Kidney glomerular epithelial cell (primary cell): Measurements from ENCODE around the gene NPC1.
"Not testable (repeated sequence)": the region's sequence is repeated elsewhere in the genome, so short reads cannot be mapped to it uniquely, and the experiment has no call there.

ENCODE experiments used
- DNase-seq: peaks from one replicate; lab custom pipeline; 2025; lab: John Stamatoyannopoulos, UW

NPC1 gene

GRCh38 chr18:23523429-23524212, 62.7 kb downstream of the NPC1 start:
- peak; percentile 54 for DNase-seq

GRCh38 chr18:23521907-23522306, 64.4 kb downstream of the NPC1 start:
- no peak for DNase-seq

GRCh38 chr18:23521271-23521670, 65.0 kb downstream of the NPC1 start:
- no peak for DNase-seq

- no peak for DNase-seq
Measured at GRCh38 chr18:23519734-23520133, 66.6 kb downstream of the NPC1 start.

GRCh38 chr18:23515911-23516546, 70.3 kb downstream of the NPC1 start:
- DNase-seq: peak; percentile 77

- no peak for DNase-seq
Measured at GRCh38 chr18:23512641-23513040, 73.7 kb downstream of the NPC1 start.

GRCh38 chr18:23512216-23512615, 74.1 kb downstream of the NPC1 start:
- not testable (repeated sequence) for DNase-seq

GRCh38 chr18:23510923-23511322, 75.4 kb downstream of the NPC1 start:
- DNase-seq: not testable (repeated sequence)

GRCh38 chr18:23506393-23506792, 79.9 kb downstream of the NPC1 start:
- no peak for DNase-seq

GRCh38 chr18:23504720-23505119, 81.6 kb downstream of the NPC1 start:
- DNase-seq: no peak

- no peak for DNase-seq
Measured at GRCh38 chr18:23503963-23504344, 82.4 kb downstream of the NPC1 start.

GRCh38 chr18:23503038-23503962, 83.0 kb downstream of the NPC1 start, which contains the start of gene RMC1:
TSS of gene RMC1 (plus strand) at chr18:23503511. CDS start at chr18:23503619, 108 bp downstream.
- DNase-seq: peak; percentile 81

- DNase-seq: no peak
Measured at GRCh38 chr18:23502516-23503037, 83.7 kb downstream of the NPC1 start.

- DNase-seq: no peak
Measured at GRCh38 chr18:23501626-23502025, 84.7 kb downstream of the NPC1 start.

- DNase-seq: no peak
Measured at GRCh38 chr18:23499291-23499781, 87.0 kb downstream of the NPC1 start.

GRCh38 chr18:23498877-23499276, 87.4 kb downstream of the NPC1 start:
- peak; percentile 62 for DNase-seq

- DNase-seq: no peak
Measured at GRCh38 chr18:23498117-23498516, 88.2 kb downstream of the NPC1 start.

GRCh38 chr18:23495723-23496440, 90.4 kb downstream of the NPC1 start:
- no peak for DNase-seq

- no peak for DNase-seq
Measured at GRCh38 chr18:23494992-23495391, 91.3 kb downstream of the NPC1 start.

GRCh38 chr18:23493654-23494053, 92.7 kb downstream of the NPC1 start:
- no peak for DNase-seq

- DNase-seq: not testable (repeated sequence)
Measured at GRCh38 chr18:23489586-23489985, 96.7 kb downstream of the NPC1 start.
